Kidney epithelial cell (primary cell): Measurements from ENCODE around the gene CNN1. TPM values are rescaled to one million over a fixed set of nuclear protein-coding genes. Genes with fewer than 3 reads are reported as not detected.

Source experiments
- DNase-seq: peaks from one replicate; pipeline ENCODE4 v3.0.0-alpha.2; 2010; ENCODE audit warnings: low read depth
- H3K27me3 ChIP-seq: 2 replicates; pipeline ENCODE4 v1.6.0; 2011; ENCODE audit warnings: low read length; ENCODE audit not compliant: control insufficient read depth, insufficient read depth
- H3K36me3 ChIP-seq: 2 replicates; pipeline ENCODE4 v1.5.1; 2011; ENCODE audit warnings: low read length; ENCODE audit not compliant: control insufficient read depth, insufficient read depth
- H3K4me3 ChIP-seq: 2 replicates; pipeline ENCODE4 v1.5.1; 2011; ENCODE audit warnings: low read depth, mild to moderate bottlenecking, control low read depth, low read length
- total RNA-seq: library from RNA; depleted of rRNA; stranded (reverse); fragments of >200 nt; gene quantifications from 2 replicates; pipeline ENCODE4 v1.2.3, GENCODE V29; 2015
- TF ChIP-seq, protein P1 (sequence below): IDR thresholded peaks from 2 replicates; pipeline ENCODE4 v1.5.1; 2011; ENCODE audit warnings: mild to moderate bottlenecking, moderate library complexity, low read length, control low read depth, inconsistent platforms; ENCODE audit not compliant: insufficient read depth, poor library complexity, severe bottlenecking

The CNN1 gene
- total RNA-seq, 1 donor from 2014 or later = 14.5 TPM

DNA sequence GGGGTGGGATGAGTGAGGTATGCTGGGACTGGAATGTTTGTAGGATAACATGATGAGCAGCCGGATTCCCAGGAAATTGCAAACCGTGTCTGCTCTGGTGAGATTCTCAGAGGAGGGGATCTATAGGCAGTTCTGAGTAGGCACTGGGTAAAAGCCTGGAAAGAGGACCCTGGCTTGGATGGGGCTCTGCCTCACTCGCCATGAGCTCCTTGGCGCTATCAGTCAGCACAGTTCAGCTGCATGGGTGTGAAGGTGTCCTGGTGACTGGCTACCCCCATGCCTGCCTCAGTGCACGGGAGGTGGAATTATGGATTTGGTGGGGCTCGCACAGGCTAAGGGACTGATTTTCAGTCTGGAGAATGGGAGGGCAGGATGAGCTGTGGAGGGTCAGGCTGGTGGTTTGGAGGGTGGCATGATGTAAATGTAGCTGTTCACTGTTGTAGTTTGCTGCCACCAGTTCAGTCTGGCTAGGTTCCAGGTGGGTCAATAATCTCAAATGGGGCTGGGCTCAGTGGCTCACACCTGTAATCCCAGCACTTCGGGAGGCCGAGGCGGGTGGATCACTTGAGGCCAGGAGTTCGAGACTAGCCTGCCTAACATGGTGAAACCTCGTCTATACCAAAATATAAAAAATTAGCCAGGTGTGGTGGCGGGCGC, 49.5 kb downstream of the CNN1 start:
- Histone ChIP-seq H3K27me3 (no peaks in the 10 kb centered on the region), H3K36me3 (no peaks in the 10 kb centered on the region), H3K4me3 (no peak overlapping the region)
- TF ChIP-seq, protein P1, sequence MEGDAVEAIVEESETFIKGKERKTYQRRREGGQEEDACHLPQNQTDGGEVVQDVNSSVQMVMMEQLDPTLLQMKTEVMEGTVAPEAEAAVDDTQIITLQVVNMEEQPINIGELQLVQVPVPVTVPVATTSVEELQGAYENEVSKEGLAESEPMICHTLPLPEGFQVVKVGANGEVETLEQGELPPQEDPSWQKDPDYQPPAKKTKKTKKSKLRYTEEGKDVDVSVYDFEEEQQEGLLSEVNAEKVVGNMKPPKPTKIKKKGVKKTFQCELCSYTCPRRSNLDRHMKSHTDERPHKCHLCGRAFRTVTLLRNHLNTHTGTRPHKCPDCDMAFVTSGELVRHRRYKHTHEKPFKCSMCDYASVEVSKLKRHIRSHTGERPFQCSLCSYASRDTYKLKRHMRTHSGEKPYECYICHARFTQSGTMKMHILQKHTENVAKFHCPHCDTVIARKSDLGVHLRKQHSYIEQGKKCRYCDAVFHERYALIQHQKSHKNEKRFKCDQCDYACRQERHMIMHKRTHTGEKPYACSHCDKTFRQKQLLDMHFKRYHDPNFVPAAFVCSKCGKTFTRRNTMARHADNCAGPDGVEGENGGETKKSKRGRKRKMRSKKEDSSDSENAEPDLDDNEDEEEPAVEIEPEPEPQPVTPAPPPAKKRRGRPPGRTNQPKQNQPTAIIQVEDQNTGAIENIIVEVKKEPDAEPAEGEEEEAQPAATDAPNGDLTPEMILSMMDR = no peak
- DNase-seq = no peak

DNA sequence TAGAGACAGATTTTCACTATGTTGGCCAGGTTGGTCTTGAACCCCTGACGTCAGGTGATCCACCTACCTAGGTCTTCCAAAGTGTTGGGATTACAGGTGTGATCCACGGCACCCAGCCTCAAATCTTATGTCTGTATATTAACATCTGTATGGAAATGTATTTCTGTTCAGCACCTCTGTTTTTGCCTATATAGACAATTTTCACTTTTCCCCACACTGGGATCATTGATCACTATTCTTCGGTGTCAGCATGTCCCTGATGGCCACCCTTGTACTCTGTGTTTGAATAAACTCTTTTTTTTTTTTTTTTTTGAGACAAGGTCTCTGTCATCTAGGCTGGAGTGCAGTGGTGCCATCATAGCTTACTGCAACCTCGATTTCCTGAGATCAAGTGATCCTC, 55.4 kb downstream of the CNN1 start:
- no peaks in the 10 kb centered on the region for H3K36me3 ChIP-seq
- TF ChIP-seq, protein P1 = no peak
- no peak for DNase-seq
- no peaks in the 10 kb centered on the region for H3K27me3 ChIP-seq
- H3K4me3 ChIP-seq = no peak overlapping the region

DNA sequence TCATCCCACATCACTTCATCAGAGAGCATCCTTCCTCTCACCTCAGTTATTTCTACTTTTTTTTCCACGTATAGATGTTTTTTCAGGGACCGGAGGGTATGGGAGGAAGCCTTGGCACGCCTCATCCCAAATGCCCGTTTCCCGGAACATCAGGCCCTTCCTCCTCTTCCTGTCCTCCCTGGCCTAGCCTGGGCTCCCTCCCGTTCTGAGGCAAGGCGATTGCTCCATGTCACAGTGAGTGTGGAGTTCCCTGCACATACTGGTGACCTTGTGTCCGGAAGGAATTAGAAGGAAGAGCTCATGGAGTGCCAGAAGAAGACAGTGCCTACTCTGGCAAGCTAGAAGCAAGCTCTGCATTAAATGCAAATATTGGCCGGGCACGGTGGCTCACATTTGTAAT, 57.5 kb downstream of the CNN1 start:
- H3K27me3 ChIP-seq = no peaks in the 10 kb centered on the region
- no peak overlapping the region for H3K4me3 ChIP-seq
- H3K36me3 ChIP-seq = no peaks in the 10 kb centered on the region
- no peak for DNase-seq
- TF ChIP-seq, protein P1 = no peak

DNA sequence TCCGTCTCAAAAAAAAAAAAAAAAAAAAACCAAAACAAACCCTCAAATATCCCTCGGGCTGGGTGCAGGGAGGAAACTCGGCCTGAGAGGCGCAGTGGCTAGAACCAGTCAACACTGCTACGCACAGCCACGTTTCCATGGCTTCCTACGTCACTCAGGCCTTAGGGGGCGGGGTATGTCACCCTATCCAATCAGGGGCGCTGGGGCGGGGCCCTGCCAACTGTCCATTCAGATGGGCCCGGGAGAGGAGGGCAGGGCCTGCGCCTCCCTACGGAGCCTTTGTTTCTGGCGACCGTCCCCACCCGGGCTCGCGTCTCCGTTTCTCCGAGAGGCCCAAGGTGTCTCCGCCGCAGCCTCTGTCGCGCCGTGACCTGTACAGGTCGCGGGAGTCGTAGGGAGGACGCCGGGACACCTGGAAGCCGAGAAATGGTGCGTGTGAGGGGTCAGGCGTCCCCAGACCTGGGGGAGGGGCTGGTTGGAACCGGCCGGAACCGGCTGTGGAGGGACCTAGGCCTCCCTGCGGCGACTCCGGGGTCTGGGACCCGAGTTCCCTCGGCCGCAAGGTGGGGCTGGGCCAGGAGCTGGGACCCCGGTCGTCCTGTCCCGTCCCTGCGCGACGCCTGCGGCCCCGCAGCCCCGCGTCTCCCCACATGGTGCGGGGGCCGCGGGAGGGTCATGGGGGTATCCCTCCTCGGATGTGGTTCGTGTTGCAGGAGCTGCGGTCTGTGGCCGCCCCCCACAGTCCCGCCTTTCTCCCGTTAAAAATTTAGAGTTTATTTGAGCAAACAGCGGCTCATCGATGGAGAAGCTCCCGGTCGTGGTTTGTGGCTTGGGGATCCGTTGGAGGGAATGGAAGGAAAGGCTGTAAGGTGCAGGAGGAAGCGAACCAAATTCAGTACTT, 58.8 kb downstream of the CNN1 start, which contains the start of gene ZNF627:
Gene ZNF627 (plus strand): TSS at position 282 of the 901 bp plus-strand sequence. CDS start 145 bp downstream, at position 427.
- peak; percentile 86 for DNase-seq
- H3K27me3 ChIP-seq = no peaks in the 10 kb centered on the region
- H3K4me3 ChIP-seq = peak within 1 kb of the TSS; percentile 92
- TF ChIP-seq, protein P1 = peak; percentile 12
- no peaks in the 10 kb centered on the region for H3K36me3 ChIP-seq

DNA sequence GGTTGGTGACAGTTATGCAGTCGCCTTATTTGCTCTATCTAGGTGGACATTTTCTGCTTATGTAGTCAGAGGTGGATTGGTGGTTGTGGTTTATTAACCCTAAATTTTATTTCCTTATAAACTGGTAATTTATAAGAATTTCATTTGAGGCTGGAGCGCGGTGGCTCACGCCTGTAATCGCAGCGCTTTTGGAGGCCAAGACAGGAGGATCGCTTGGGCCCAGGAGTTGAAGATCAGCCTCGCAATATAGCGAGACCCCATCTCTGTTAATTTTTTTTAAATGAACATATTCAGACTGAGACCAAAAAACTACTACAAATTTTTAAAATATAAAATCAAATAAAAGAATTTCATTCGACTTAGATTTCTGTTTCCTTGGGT, 59.4 kb downstream of the CNN1 start:
- TF ChIP-seq, protein P1 = no peak
- DNase-seq = no peak
- Histone ChIP-seq H3K36me3 (no peaks in the 10 kb centered on the region), H3K4me3 (peak overlapping the region; percentile 92), H3K27me3 (no peaks in the 10 kb centered on the region)
